Fibroblast of skin of scalp (primary cell): Measurements from ENCODE around the gene GEN1.

Experiments
- DNase-seq: peaks from one replicate; pipeline ENCODE4 v3.0.0-alpha.2; 2013

The GEN1 gene

GRCh38 chr2:17827316-17827715 lies 73.4 kb downstream of the GEN1 start:
- DNase-seq: no peak

- no peak for DNase-seq
Measured at GRCh38 chr2:17827785-17828184, 73.8 kb downstream of the GEN1 start.

GRCh38 chr2:17830053-17831034 lies 76.4 kb downstream of the GEN1 start:
- peak; percentile 70 for DNase-seq

GRCh38 chr2:17835516-17835915 lies 81.6 kb downstream of the GEN1 start:
- peak; percentile 6 for DNase-seq
